Naive thymus-derived CD8-positive, alpha-beta T cell (primary cell): ENCODE data around the gene GIMAP2. TPM values are rescaled to one million over a fixed set of nuclear protein-coding genes. Genes with fewer than 3 reads are reported as not detected.
"Not testable (repeated sequence)": the region's sequence is repeated elsewhere in the genome, so short reads cannot be mapped to it uniquely, and the experiment has no call there.

Experiments used
- ATAC-seq, 2 donors: fragments of 150-1000 bp; cut with Tn5 transposase in 1 of 2; sonication (Bioruptor Pico), chemical (Tn5 transposase) in 1 of 2; 1 replicate in 1 of 2; 2 replicates in 1 of 2; pipeline ENCODE4 v1.10.0; 2021; ENCODE audit warnings: mild to moderate bottlenecking in 2 of 2, moderate library complexity in 2 of 2
- POLR2A ChIA-PET: fragments of 350-600 bp; sonication (Branson Sonifier 250); formaldehyde crosslinking; loops from one replicate; lab custom pipeline; 2021; ENCODE audit warnings: antibody characterized with exemption; lab: Charles Lee
- DNase-seq, 10 donors: peaks; one replicate each; pipeline versions ENCODE4 v3.0.0 to v3.0.0-alpha.2; 2020 to 2022
- H3K27ac Mint-ChIP-seq, 10 donors: one replicate each; pipeline ENCODE4 v1.8.0; 2020 to 2022; ENCODE audit warnings: mild to moderate bottlenecking in 10 of 10, mixed read lengths in 10 of 10, moderate library complexity in 4 of 10, inconsistent platforms in 1 of 10
- H3K27me3 Mint-ChIP-seq, 5 donors: one replicate each; pipeline ENCODE4 v1.8.0; 2021 to 2022; ENCODE audit warnings: mixed read lengths in 5 of 5
- H3K36me3 Mint-ChIP-seq, 3 donors: one replicate each; pipeline ENCODE4 v1.8.0; 2020 to 2022; ENCODE audit warnings: mixed read lengths in 3 of 3, mild to moderate bottlenecking in 2 of 3, inconsistent platforms in 1 of 3
- H3K4me1 Mint-ChIP-seq, 4 donors: one replicate each; pipeline ENCODE4 v1.8.0; 2021 to 2022; ENCODE audit warnings: mixed read lengths in 4 of 4
- H3K4me3 Mint-ChIP-seq, 10 donors: one replicate each; pipeline ENCODE4 v1.8.0; 2020 to 2022; ENCODE audit warnings: mild to moderate bottlenecking in 10 of 10, mixed read lengths in 10 of 10, moderate library complexity in 6 of 10, inconsistent platforms in 1 of 10
- H3K9me3 Mint-ChIP-seq, 9 donors: one replicate each; pipeline ENCODE4 v1.8.0; 2020 to 2022; ENCODE audit warnings: mixed read lengths in 9 of 9, mild to moderate bottlenecking in 3 of 9, inconsistent platforms in 1 of 9, moderate library complexity in 1 of 9
- polyA plus RNA-seq, 3 donors: library from polyadenylated mRNA; unstranded; fragments of 300-500 nt; fragmentation: Illumina TruSeq; gene quantifications; one replicate each; pipeline ENCODE4 v1.2.3, GENCODE V29; 2021
- total RNA-seq, 8 experiments: library from RNA in 2 of 8; stranded (reverse) in 2 of 8; gene quantifications; one replicate each; pipeline ENCODE4 v1.2.3 and lab custom pipeline; 2021 to 2026

Gene GIMAP2
- total and polyA plus RNA-seq, 5 experiments from 2014 or later: 89.3 to 238 (median 102) TPM

- ATAC-seq (peak; percentile 88 to 95), DNase-seq (peak in 8 of 10 donors; percentile 41 to 84 (median 60))
- H3K4me3 Mint-ChIP-seq: peak overlapping the region; percentile 61 to 84 (median 78)
- H3K4me1 Mint-ChIP-seq: peaks cover 24 to 79% (median 76%) of the 10 kb centered on the region in 4 donors
- H3K27me3 Mint-ChIP-seq: not testable (repeated sequence)
- POLR2A ChIA-PET: interaction anchor here (0.7 to 6.1 kb wide), 22 partner anchors 9 to 195 kb away, joined by 3 to 61 read pairs (median 6); partner anchors contain the start of genes GIMAP1, GIMAP2, GIMAP4 and GIMAP5
- H3K9me3 Mint-ChIP-seq: peaks cover 0 to 51% (median 20%) of the 10 kb centered on the region in 9 donors
- peak overlapping the region; percentile 93 to 99 (median 96) for H3K27ac Mint-ChIP-seq
- H3K36me3 Mint-ChIP-seq: peaks cover 14 to 36% (median 22%) of the 10 kb centered on the region in 3 donors
Measured at GRCh38 chr7:150676854-150677253, 8.7 kb upstream of the GIMAP2 start.

- POLR2A ChIA-PET: interaction anchor here (0.7 to 6.1 kb wide), 12 partner anchors 9 to 109 kb away, joined by 3 to 61 read pairs (median 5); partner anchors contain the start of genes GIMAP1, GIMAP4 and GIMAP6
- peaks cover 28 to 83% (median 78%) of the 10 kb centered on the region in 4 donors for H3K4me1 Mint-ChIP-seq
- ATAC-seq, H3K27me3 Mint-ChIP-seq: not testable (repeated sequence)
- H3K27ac Mint-ChIP-seq: peak overlapping the region; percentile 88 to 99 (median 94)
- peak overlapping the region in 9 of 10 donors; percentile 3 to 80 (median 66) for H3K4me3 Mint-ChIP-seq
- peaks cover 17 to 37% (median 21%) of the 10 kb centered on the region in 3 donors for H3K36me3 Mint-ChIP-seq
- DNase-seq: peak in 3 of 10 donors; percentile 14 to 57 (median 42)
- H3K9me3 Mint-ChIP-seq: peaks cover 0 to 54% (median 20%) of the 10 kb centered on the region in 9 donors
Measured at GRCh38 chr7:150678601-150679000, 6.9 kb upstream of the GIMAP2 start.

DNA sequence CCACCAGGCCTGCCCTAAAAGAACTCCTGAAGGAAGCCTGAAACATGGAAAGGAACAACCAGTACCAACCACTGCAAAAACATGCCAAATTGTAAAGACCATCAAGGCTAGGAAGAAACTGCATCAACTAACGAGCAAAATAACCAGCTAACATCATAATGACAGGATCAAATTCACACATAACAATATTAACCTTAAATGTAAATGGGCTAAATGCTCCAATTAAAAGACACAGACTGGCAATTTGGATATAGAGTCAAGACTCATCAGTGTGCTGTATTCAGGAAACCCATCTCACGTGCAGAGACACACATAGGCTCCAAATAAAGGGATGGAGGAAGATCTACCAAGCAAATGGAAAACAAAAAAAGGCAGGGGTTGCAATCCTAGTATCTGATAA is 5.1 kb upstream of the GIMAP2 start:
- not testable (repeated sequence) for ATAC-seq, H3K27me3 Mint-ChIP-seq, DNase-seq
- peak overlapping the region in 4 of 10 donors; percentile 20 to 58 (median 36) for H3K4me3 Mint-ChIP-seq
- peaks cover 37 to 92% (median 83%) of the 10 kb centered on the region in 4 donors for H3K4me1 Mint-ChIP-seq
- H3K27ac Mint-ChIP-seq: peak overlapping the region in 5 of 10 donors; percentile 85 to 100 (median 88)
- peaks cover 17 to 37% (median 25%) of the 10 kb centered on the region in 3 donors for H3K36me3 Mint-ChIP-seq
- POLR2A ChIA-PET: interaction anchor here (0.6 to 6.1 kb wide), 9 partner anchors 12 to 230 kb away, joined by 3 to 46 read pairs (median 7); partner anchors contain the start of genes GIMAP1, GIMAP6 and GIMAP8
- H3K9me3 Mint-ChIP-seq: peaks cover 0 to 58% (median 20%) of the 10 kb centered on the region in 9 donors

GRCh38 chr7:150686030-150686631 is 625 bp downstream of the GIMAP2 start:
- peak overlapping the region; percentile 94 to 100 (median 97) for H3K4me3 Mint-ChIP-seq
- POLR2A ChIA-PET: interaction anchor here (0.6 to 9.2 kb wide), 47 partner anchors 9 to 239 kb away, joined by 3 to 273 read pairs (median 6); partner anchors contain the start of genes GIMAP1, GIMAP4, GIMAP5 and GIMAP6
- H3K4me1 Mint-ChIP-seq: peaks cover 42 to 93% (median 83%) of the 10 kb centered on the region in 4 donors
- H3K9me3 Mint-ChIP-seq: peaks cover 12 to 59% (median 28%) of the 10 kb centered on the region in 9 donors
- DNase-seq (peak in 1 of 10 donors; percentile 33), ATAC-seq (peak; percentile 27 to 48)
- peaks cover 51 to 67% (median 52%) of the 10 kb centered on the region in 3 donors for H3K36me3 Mint-ChIP-seq
- no peaks in the 10 kb centered on the region for H3K27me3 Mint-ChIP-seq
- peak overlapping the region; percentile 95 to 100 (median 98) for H3K27ac Mint-ChIP-seq

DNA sequence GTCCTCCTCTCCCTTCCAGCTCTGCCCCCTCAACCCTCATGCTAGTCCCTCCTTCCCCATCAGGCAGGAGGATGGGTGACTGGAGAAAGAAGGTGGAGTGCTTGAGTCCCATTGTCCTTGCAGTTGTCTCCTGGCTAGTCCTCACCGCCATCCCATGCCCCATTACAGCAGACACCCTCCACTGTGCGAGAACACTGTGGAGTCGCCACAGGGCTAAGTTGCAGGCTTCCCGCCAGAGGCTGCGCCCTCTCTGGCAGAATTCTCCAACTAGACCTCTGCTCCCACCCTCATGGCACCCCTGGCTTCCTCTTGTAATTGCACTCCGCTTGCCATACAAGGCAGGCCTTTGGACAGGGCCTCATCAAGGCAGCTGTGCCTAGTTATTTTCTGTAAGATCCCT is 3.1 kb downstream of the GIMAP2 start:
- Mint-ChIP-seq H3K9me3 (peaks cover 14 to 61% (median 25%) of the 10 kb centered on the region in 9 donors), H3K36me3 (peaks cover 59 to 74% (median 69%) of the 10 kb centered on the region in 3 donors), H3K4me1 (peaks cover 34 to 78% (median 76%) of the 10 kb centered on the region in 4 donors), H3K27ac (peak overlapping the region; percentile 95 to 100 (median 98)), H3K27me3 (no peaks in the 10 kb centered on the region), H3K4me3 (peak overlapping the region; percentile 94 to 100 (median 97))
- POLR2A ChIA-PET: interaction anchor here (1.0 to 9.2 kb wide), 14 partner anchors 10 to 173 kb away, joined by 3 to 273 read pairs (median 22); partner anchors contain the start of genes GIMAP1, GIMAP4, GIMAP5 and GIMAP6
- DNase-seq (no peak), ATAC-seq (no peak)

GRCh38 chr7:150695654-150696053 is 10.1 kb downstream of the GIMAP2 start:
- Mint-ChIP-seq H3K4me1 (peaks cover 1 to 28% (median 15%) of the 10 kb centered on the region in 4 donors), H3K4me3 (no peak overlapping the region), H3K27me3 (no peaks in the 10 kb centered on the region), H3K36me3 (peaks cover 30 to 76% (median 65%) of the 10 kb centered on the region in 3 donors), H3K9me3 (peaks cover 18 to 100% (median 64%) of the 10 kb centered on the region in 9 donors), H3K27ac (peak overlapping the region in 2 of 10 donors; percentile 27 to 58)
- DNase-seq: no peak
- POLR2A ChIA-PET: interaction anchor here (1.5 to 10.9 kb wide), 4 partner anchors 20 to 127 kb away, joined by 3 to 93 read pairs (median 8); partner anchors contain the start of genes GIMAP1 and GIMAP6
- ATAC-seq: no peak

- DNase-seq (no peak), ATAC-seq (no peak)
- H3K36me3 Mint-ChIP-seq: peaks cover 4 to 67% (median 55%) of the 10 kb centered on the region in 3 donors
- H3K4me1 Mint-ChIP-seq: peaks cover 0 to 11% (median 3%) of the 10 kb centered on the region in 4 donors
- no peaks in the 10 kb centered on the region for H3K27me3 Mint-ChIP-seq
- H3K4me3 Mint-ChIP-seq: no peak overlapping the region
- POLR2A ChIA-PET: interaction anchor here (0.7 to 10.9 kb wide), 8 partner anchors 12 to 256 kb away, joined by 3 to 93 read pairs (median 4); partner anchors contain the start of genes GIMAP1 and GIMAP6
- peak overlapping the region in 1 of 10 donors; percentile 23 for H3K27ac Mint-ChIP-seq
- H3K9me3 Mint-ChIP-seq: peaks cover 7 to 93% (median 64%) of the 10 kb centered on the region in 9 donors
Measured at GRCh38 chr7:150703209-150703608, 17.7 kb downstream of the GIMAP2 start.

GRCh38 chr7:150715293-150715692 is 29.8 kb downstream of the GIMAP2 start:
- ATAC-seq (peak; percentile 18 to 19), DNase-seq (no peak)
- Mint-ChIP-seq H3K27me3 (no peaks in the 10 kb centered on the region), H3K9me3 (peaks cover 0 to 19% (median 7%) of the 10 kb centered on the region in 9 donors), H3K27ac (peak overlapping the region; percentile 89 to 99 (median 98)), H3K4me1 (peaks cover 36 to 60% (median 55%) of the 10 kb centered on the region in 4 donors), H3K36me3 (peaks cover 31 to 51% (median 34%) of the 10 kb centered on the region in 3 donors), H3K4me3 (peak overlapping the region; percentile 92 to 100 (median 97))
- POLR2A ChIA-PET: interaction anchor here (0.7 to 11.9 kb wide), 27 partner anchors 9 to 298 kb away, joined by 3 to 323 read pairs (median 12); partner anchors contain the start of genes GIMAP2, GIMAP4, GIMAP5 and GIMAP6

DNA sequence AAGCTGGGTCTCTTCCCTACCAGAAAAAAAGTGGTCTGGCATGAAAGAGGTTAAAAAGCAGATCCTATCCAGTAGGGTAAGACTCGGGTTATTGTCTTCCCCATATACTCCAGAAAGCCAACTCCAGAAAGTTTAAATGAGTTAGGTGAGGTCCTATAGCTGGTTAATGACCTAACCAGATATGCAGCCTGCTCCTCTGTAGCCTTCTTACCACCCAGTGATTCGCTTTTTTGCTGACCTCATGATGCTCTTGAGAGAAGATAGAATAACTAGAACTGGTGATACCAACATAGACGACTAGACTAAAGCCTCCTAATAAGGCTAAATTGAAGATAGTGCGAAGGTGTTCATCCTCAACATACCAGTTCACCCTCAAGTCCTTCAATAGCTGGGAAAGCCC is 30.2 kb downstream of the GIMAP2 start:
- H3K27me3 Mint-ChIP-seq: no peaks in the 10 kb centered on the region
- ATAC-seq (peak in 1 of 2 donors; percentile 16), DNase-seq (no peak)
- H3K4me3 Mint-ChIP-seq: peak overlapping the region; percentile 92 to 100 (median 97)
- POLR2A ChIA-PET: interaction anchor here (0.7 to 11.9 kb wide), 42 partner anchors 9 to 312 kb away, joined by 3 to 323 read pairs (median 6); partner anchors contain the start of genes GIMAP2, GIMAP4, GIMAP5 and GIMAP6
- peak overlapping the region; percentile 89 to 99 (median 98) for H3K27ac Mint-ChIP-seq
- H3K9me3 Mint-ChIP-seq: peaks cover 0 to 16% (median 7%) of the 10 kb centered on the region in 9 donors
- peaks cover 36 to 62% (median 59%) of the 10 kb centered on the region in 4 donors for H3K4me1 Mint-ChIP-seq
- H3K36me3 Mint-ChIP-seq: peaks cover 31 to 55% (median 39%) of the 10 kb centered on the region in 3 donors

DNA sequence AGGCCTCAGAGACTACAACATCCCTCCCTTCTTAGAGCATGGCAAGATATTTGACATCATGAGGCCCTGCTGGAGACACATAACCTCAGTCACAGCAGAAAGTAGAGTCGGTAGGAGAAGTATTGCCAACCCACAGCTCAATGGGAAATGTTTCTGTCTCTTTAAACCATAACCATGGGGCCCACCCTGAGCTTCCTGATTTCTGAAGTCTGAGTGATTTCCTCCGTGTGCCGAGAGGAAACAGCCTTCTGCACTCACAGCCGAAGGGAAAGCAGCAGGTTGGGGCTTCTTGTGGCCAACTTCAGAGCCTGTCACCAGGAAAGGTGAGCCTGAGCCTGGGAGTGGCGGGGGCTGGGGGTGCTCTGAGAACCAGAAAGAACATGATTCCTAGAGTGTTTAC is 30.9 kb downstream of the GIMAP2 start, which contains the start of gene GIMAP1:
Gene GIMAP1, plus strand, starts transcription at position 246 of the 400 bp plus-strand sequence. CDS start 2,435 bp downstream, outside the sequence.
- H3K9me3 Mint-ChIP-seq: peaks cover 0 to 16% (median 7%) of the 10 kb centered on the region in 9 donors
- peak within 1 kb of the TSS; percentile 89 to 99 (median 98) for H3K27ac Mint-ChIP-seq
- peak; percentile 81 to 91 for ATAC-seq
- DNase-seq: peak; percentile 39 to 85 (median 68)
- H3K4me3 Mint-ChIP-seq: peak within 1 kb of the TSS; percentile 92 to 100 (median 97)
- POLR2A ChIA-PET: interaction anchor here (0.5 to 11.9 kb wide), 45 partner anchors 8 to 446 kb away, joined by 3 to 323 read pairs (median 6); partner anchors contain the start of genes GIMAP2, GIMAP4, GIMAP5 and GIMAP6
- H3K27me3 Mint-ChIP-seq: no peaks in the 10 kb centered on the region
- H3K4me1 Mint-ChIP-seq: peaks cover 40 to 69% (median 66%) of the 10 kb centered on the region in 4 donors
- peaks cover 36 to 61% (median 45%) of the 10 kb centered on the region in 3 donors for H3K36me3 Mint-ChIP-seq

GRCh38 chr7:150716939-150717338 is 31.4 kb downstream of the GIMAP2 start:
- Mint-ChIP-seq H3K27me3 (no peaks in the 10 kb centered on the region), H3K9me3 (peaks cover 0 to 16% (median 7%) of the 10 kb centered on the region in 9 donors), H3K36me3 (peaks cover 36 to 65% (median 51%) of the 10 kb centered on the region in 3 donors), H3K27ac (peak overlapping the region; percentile 89 to 99 (median 98)), H3K4me1 (peaks cover 43 to 73% (median 71%) of the 10 kb centered on the region in 4 donors), H3K4me3 (peak overlapping the region; percentile 92 to 100 (median 97))
- POLR2A ChIA-PET: interaction anchor here (0.5 to 11.9 kb wide), 40 partner anchors 7 to 445 kb away, joined by 3 to 323 read pairs (median 6); partner anchors contain the start of genes GIMAP2, GIMAP4, GIMAP5 and GIMAP6
- ATAC-seq (no peak), DNase-seq (no peak)
